ENCODE measurements around the gene CD44. TPM values are rescaled to one million over a fixed set of nuclear protein-coding genes. Genes with fewer than 3 reads are reported as not detected.

The CD44 gene
- total RNA-seq (2022; extraction: Qiagen RNA extraction; ENCODE audit: low read depth) = 627 to 758 TPM (median 662 TPM) in 5 replicates

GRCh38 chr11:35138943-35139721 is at the start of gene CD44:
Gene CD44, plus strand, starts transcription at chr11:35139171. Its CDS starts 133 bp downstream, at chr11:35139304.

Other genes with a start within 250 kb of the CD44 start
- gene APIP, start 222.8 kb upstream of the CD44 start, total RNA-seq (2022; extraction: Qiagen RNA extraction; ENCODE audit: low read depth) = 19.9 to 35.5 TPM (median 23.0 TPM) in 5 replicates
- gene PDHX, start 222.6 kb upstream of the CD44 start, total RNA-seq (2022; extraction: Qiagen RNA extraction; ENCODE audit: low read depth) = 26.8 to 37.9 TPM (median 27.9 TPM) in 5 replicates

Data from A549 treated with ZK216348 at 1 μM for 4 hours (cell line).